GM23248 (cell line): Measurements from ENCODE around the gene VAMP5. TPM values are rescaled to one million over a fixed set of nuclear protein-coding genes. Genes with fewer than 3 reads are reported as not detected.

Experiments used
- DNase-seq: peaks from one replicate; pipeline ENCODE4 v3.0.0-alpha.2; 2015
- H2AFZ ChIP-seq: fragments of 200-600 bp; sonication (generic); 2 replicates; pipeline ENCODE4 v1.6.1; 2016; ENCODE audit warnings: antibody characterized with exemption
- H3F3A ChIP-seq: fragments of 200-600 bp; sonication (generic); 2 replicates; pipeline ENCODE4 v1.6.1; 2016; ENCODE audit warnings: mild to moderate bottlenecking, antibody characterized with exemption, mixed run types; ENCODE audit not compliant: insufficient read depth
- H3K27ac ChIP-seq: fragments of 200-600 bp; sonication (generic); 2 replicates; pipeline ENCODE4 v1.5.1; 2016; ENCODE audit warnings: mild to moderate bottlenecking
- H3K27me3 ChIP-seq: fragments of 200-600 bp; sonication (generic); replicated peaks from 2 replicates; pipeline ENCODE4 v1.6.1; 2016; ENCODE audit warnings: mild to moderate bottlenecking; ENCODE audit not compliant: insufficient read depth
- H3K36me3 ChIP-seq: fragments of 200-600 bp; sonication (generic); 2 replicates; pipeline ENCODE4 v1.6.1; 2016; ENCODE audit warnings: low read depth, mild to moderate bottlenecking
- H3K4me1 ChIP-seq: fragments of 200-600 bp; sonication (generic); 2 replicates; pipeline ENCODE4 v1.6.1; 2016; ENCODE audit warnings: mild to moderate bottlenecking; ENCODE audit not compliant: insufficient read depth
- H3K4me2 ChIP-seq: fragments of 200-600 bp; sonication (generic); one replicate; pipeline ENCODE4 v1.6.1; 2016; ENCODE audit warnings: mild to moderate bottlenecking; ENCODE audit not compliant: unreplicated experiment
- H3K4me3 ChIP-seq: fragments of 200-600 bp; sonication (generic); 2 replicates; pipeline ENCODE4 v1.5.1; 2016; ENCODE audit warnings: mild to moderate bottlenecking
- H3K79me2 ChIP-seq: fragments of 200-600 bp; sonication (generic); 2 replicates; pipeline ENCODE4 v1.6.1; 2016; ENCODE audit warnings: mild to moderate bottlenecking; ENCODE audit not compliant: insufficient read depth
- H3K9ac ChIP-seq: fragments of 200-600 bp; sonication (generic); 2 replicates; pipeline ENCODE4 v1.6.1; 2016; ENCODE audit warnings: mild to moderate bottlenecking
- H3K9me2 ChIP-seq: fragments of 200-600 bp; sonication (generic); 2 replicates; pipeline ENCODE4 v1.6.1; 2016; ENCODE audit warnings: mixed run types, mild to moderate bottlenecking, moderate library complexity; ENCODE audit not compliant: insufficient read depth
- H3K9me3 ChIP-seq: fragments of 200-600 bp; sonication (generic); one replicate; pipeline ENCODE4 v1.6.1; 2017; ENCODE audit warnings: low read depth
- H4K20me1 ChIP-seq: fragments of 200-600 bp; sonication (generic); 2 replicates; pipeline ENCODE4 v1.6.0; 2016; ENCODE audit not compliant: insufficient read depth
- EZH2 ChIP-seq: fragments of 200-600 bp; sonication (generic); IDR thresholded peaks from 2 replicates; pipeline ENCODE4 v1.6.1; 2018; ENCODE audit warnings: antibody characterized with exemption, mild to moderate bottlenecking; ENCODE audit not compliant: insufficient read depth, poor library complexity, severe bottlenecking
- EZH2phosphoT487 ChIP-seq: fragments of 200-600 bp; sonication (generic); IDR thresholded peaks from 2 replicates; pipeline ENCODE4 v1.6.1; 2018; ENCODE audit warnings: antibody characterized with exemption, moderate library complexity, mild to moderate bottlenecking, low read depth; ENCODE audit not compliant: insufficient read depth
- WGBS, 2 experiments: methylation state at CpG; one replicate each; pipeline ENCODE4 v1.1.6; 2015 to 2017; ENCODE audit warnings: low lambda C conversion rate in 2 of 2, low coverage in 1 of 2; ENCODE audit errors: missing lambda C conversion rate in 2 of 2; 5-methylcytosine and 5-hydroxymethylcytosine counted together
- in situ Hi-C: fragments of 300-500 bp; cut with MboI; formaldehyde crosslinking; loops from 2 replicates; pipeline ENCODE4 v1.15.0; 2020
- polyA plus RNA-seq: library from polyadenylated mRNA; unstranded; fragments of >200 nt; fragmentation: Nextera tagmentation; extraction: Ambion mirVana; gene quantifications from 2 replicates; pipeline ENCODE4 v1.2.1, GENCODE V29; 2016
- total RNA-seq: library from RNA; depleted of rRNA; stranded (reverse); fragments of >200 nt; shearing (Covaris generic); gene quantifications from 2 replicates; pipeline ENCODE4 v1.2.3, GENCODE V29; 2014

VAMP5 gene
- total and polyA plus RNA-seq, 2 experiments from 2014 or later, result 59.0 to 289 TPM

DNA sequence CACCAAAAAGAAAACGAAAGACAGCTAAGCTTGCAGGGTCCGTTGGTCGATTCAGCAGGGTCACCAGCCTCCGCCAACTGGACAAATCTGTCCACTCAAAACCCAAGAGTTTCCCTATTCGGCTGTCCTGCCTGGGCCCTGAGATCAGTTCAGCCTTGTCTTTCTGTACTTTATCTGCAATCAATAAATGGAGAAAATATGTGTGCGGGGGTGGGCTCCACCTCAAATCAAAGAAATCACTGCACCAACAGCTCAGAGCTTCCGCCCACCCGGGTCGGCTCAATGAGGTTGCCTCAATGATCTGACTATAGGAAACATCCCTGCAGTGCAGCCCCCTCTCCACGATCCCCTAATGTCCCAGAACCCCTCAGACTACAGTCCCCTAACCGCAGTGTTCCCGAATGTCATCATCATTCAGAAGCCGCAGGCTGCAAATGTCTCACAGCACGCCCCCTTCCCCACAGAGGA lies 23.4 kb upstream of the VAMP5 start:
- Histone ChIP-seq H3K4me1 (peaks cover 14% of the 10 kb centered on the region), H4K20me1 (no peaks in the 10 kb centered on the region), H3K36me3 (no peaks in the 10 kb centered on the region; the same call in 1 of the 2 replicates), H3K9ac (peak overlapping the region; percentile 81), H3K27me3 (no peaks in the 10 kb centered on the region), H3K9me3 (no peaks in the 10 kb centered on the region), H3K79me2 (peaks cover 54% of the 10 kb centered on the region), H2AFZ (peak overlapping the region; percentile 99), H3F3A (no peaks in the 10 kb centered on the region), H3K27ac (peak overlapping the region; percentile 62), H3K4me2 (peak overlapping the region; percentile 90), H3K4me3 (peak overlapping the region; percentile 91), H3K9me2 (no peaks in the 10 kb centered on the region)
- TF ChIP-seq EZH2phosphoT487 (no peak), EZH2 (no peak)
- peak; percentile 46 for DNase-seq
- 3% methylated on average over 12 to 14 of the region's 14 CpGs for WGBS, 2 experiments
- in situ Hi-C loops, result no loop called here

DNA sequence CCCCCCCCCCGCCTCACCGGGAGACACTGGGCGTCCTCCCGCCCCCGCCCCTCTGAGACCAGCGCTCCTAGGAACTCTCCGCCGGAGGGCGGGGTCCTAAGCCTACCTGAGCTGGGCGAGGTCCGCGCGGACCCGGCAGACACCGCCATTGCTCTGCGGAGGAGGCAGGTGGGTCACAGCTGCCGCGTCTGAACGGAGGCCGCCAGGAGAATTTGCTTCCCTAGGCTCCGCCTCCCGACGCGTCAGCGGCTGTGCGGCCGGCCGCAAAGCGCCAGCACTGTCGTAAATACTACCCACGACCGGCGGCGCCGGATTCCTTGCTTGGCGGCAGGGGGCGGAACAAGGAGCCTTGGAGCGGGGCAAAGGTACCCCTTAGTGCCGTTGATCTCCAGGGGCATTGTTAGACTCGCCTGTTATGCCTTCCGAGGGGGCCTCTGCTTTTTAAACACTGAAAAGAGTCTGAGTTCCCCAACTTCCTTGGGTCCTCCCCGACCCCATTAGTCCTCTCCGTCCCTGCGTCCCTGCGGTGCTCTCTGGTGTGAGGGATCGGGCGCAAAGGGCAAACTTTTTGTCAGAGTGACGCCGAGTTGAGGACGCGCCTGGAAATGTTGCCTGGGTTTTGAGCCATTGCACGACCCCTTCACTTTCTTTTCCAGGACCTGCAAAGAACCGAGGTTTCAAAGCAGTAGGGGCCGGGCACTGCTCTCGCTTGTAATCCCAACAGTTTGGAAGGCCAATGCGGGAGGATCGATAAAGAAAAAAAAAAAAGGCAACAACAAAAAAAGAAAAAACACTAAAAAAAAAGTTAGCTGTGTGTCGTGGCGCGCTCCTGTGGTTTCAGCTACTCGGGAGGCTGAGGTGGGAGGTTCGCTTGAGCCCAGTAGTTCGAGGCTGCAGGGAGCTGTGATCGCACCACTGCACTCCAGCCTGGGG lies 22.7 kb upstream of the VAMP5 start, which contains the start of gene GGCX:
Gene GGCX (minus strand): TSS at position 214 of the 933 bp plus-strand sequence. CDS start 65 bp downstream, at position 149.
- peak within 1 kb of the TSS; percentile 91 for H3K4me3 ChIP-seq
- H4K20me1 ChIP-seq, result no peaks in the 10 kb centered on the region
- TF ChIP-seq EZH2 (no peak), EZH2phosphoT487 (no peak)
- no peaks in the 10 kb centered on the region for H3F3A ChIP-seq
- H3K4me1 ChIP-seq, result peaks cover 14% of the 10 kb centered on the region
- peak; percentile 99 for DNase-seq
- in situ Hi-C loops, result no loop called here
- peak within 1 kb of the TSS; percentile 81 for H3K9ac ChIP-seq
- WGBS, 2 experiments, result 3 to 5% methylated on average over 56 to 63 of the region's 64 CpGs
- H3K4me2 ChIP-seq, result peak within 1 kb of the TSS; percentile 90
- peak within 1 kb of the TSS; percentile 99 for H2AFZ ChIP-seq
- H3K79me2 ChIP-seq, result peaks cover 47% of the 10 kb centered on the region
- H3K27me3 ChIP-seq, result no peaks in the 10 kb centered on the region
- no peaks in the 10 kb centered on the region for H3K9me2 ChIP-seq
- H3K27ac ChIP-seq, result peak within 1 kb of the TSS; percentile 62
- H3K36me3 ChIP-seq, result no peaks in the 10 kb centered on the region
- H3K9me3 ChIP-seq, result no peaks in the 10 kb centered on the region

DNA sequence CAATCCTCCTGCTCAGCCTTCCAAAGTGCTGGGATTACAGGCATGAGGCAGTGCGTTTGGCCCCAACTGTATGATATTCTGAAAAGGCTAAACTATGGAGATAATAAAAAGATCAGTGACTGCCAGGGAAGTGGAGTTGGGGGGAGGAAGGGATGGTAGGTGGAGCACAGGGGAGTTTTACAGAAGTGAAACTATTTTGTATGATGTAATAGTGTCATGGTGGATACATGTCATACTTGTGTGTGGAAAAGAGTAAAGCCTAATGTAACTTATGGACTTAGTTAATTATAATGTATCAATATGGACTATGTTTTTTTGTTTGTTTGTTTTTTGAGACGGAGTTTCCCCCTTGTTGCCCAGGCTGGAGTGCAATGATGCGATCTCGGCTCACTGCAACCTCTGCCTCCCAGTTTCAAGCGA lies 20.1 kb upstream of the VAMP5 start:
- WGBS, 2 experiments, result 86 to 89% methylated on average over 5 of the region's 5 CpGs

DNA sequence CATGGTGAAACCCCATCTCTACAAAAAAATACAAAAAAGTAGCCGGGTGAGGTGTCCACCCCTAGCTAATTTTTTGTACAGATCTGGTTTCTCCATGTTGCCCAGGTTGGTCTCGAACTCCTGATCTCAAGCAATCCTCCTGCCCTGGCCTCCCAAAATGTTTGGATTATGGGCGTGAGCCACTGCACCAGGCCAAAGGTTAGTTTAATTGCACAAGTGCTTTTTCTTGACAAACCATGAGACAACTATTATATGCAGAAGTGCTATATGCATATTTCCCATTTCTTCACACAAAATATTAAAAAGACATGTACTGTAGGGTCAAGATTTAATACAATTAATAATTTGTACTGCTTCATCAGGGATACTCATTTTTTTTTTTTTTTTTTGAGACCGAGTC lies 18.0 kb upstream of the VAMP5 start:
- DNase-seq, result no peak
- no peaks in the 10 kb centered on the region for H3K9me2 ChIP-seq
- no peaks in the 10 kb centered on the region for H3K79me2 ChIP-seq
- no peaks in the 10 kb centered on the region; the same call in 1 of the 2 replicates for H3K27me3 ChIP-seq
- no peak overlapping the region for H3K4me2 ChIP-seq
- no peak overlapping the region for H2AFZ ChIP-seq
- H3K36me3 ChIP-seq, result no peaks in the 10 kb centered on the region
- TF ChIP-seq EZH2 (no peak), EZH2phosphoT487 (no peak)
- H3K9ac ChIP-seq, result no peak overlapping the region
- in situ Hi-C loops, result no loop called here
- H3K4me1 ChIP-seq, result no peaks in the 10 kb centered on the region
- no peaks in the 10 kb centered on the region for H3K9me3 ChIP-seq
- no peaks in the 10 kb centered on the region for H3F3A ChIP-seq
- WGBS, 2 experiments, result 83 to 90% methylated on average over 4 of the region's 4 CpGs
- H3K27ac ChIP-seq, result no peak overlapping the region
- no peaks in the 10 kb centered on the region for H4K20me1 ChIP-seq
- H3K4me3 ChIP-seq, result no peak overlapping the region

More for the DNA sequence above, 20.1 kb upstream of the VAMP5 start:
- Histone ChIP-seq H3K9me3 (no peaks in the 10 kb centered on the region), H3K4me3 (no peak overlapping the region), H3K36me3 (no peaks in the 10 kb centered on the region), H3K9me2 (no peaks in the 10 kb centered on the region), H3F3A (no peaks in the 10 kb centered on the region), H3K4me1 (peaks cover 13% of the 10 kb centered on the region), H2AFZ (peak overlapping the region; percentile 66; the same call in 1 of the 2 replicates), H3K4me2 (no peak overlapping the region), H4K20me1 (no peaks in the 10 kb centered on the region), H3K79me2 (peaks cover 20% of the 10 kb centered on the region), H3K27ac (no peak overlapping the region), H3K9ac (no peak overlapping the region), H3K27me3 (no peaks in the 10 kb centered on the region)
- DNase-seq, result no peak
- no peak for TF ChIP-seq EZH2phosphoT487
- no peak for TF ChIP-seq EZH2
- in situ Hi-C loops, result no loop called here
